Natural killer cell treated with Interleukin-12 subunit alpha and Interleukin-12 subunit beta and Interleukin-15 and Interleukin-18, amount 100 ng/mL, for 72 hours (primary cell): ENCODE data around the gene ENTHD1. TPM values are rescaled to one million over a fixed set of nuclear protein-coding genes. Genes with fewer than 3 reads are reported as not detected.
A peak's percentile ranks its signal among the peaks of the same experiment; 100 is the strongest.
"Not testable (repeated sequence)": the region's sequence is repeated elsewhere in the genome, so short reads cannot be mapped to it uniquely, and the experiment has no call there.

ENCODE experiments used
- ATAC-seq, 2 donors: fragments of 150-1000 bp; cut with Tn5 transposase in 1 of 2; sonication (Bioruptor Pico), chemical (Tn5 transposase) in 1 of 2; 2 replicates each; pipeline ENCODE4 v1.10.0; 2021
- DNase-seq: peaks from one replicate; pipeline ENCODE4 v3.0.0; 2022; ENCODE audit warnings: low spot score
- H3K27ac Mint-ChIP-seq, 2 donors: 1 replicate in 1 of 2; 2 replicates in 1 of 2; pipeline ENCODE4 v1.8.0; 2022; ENCODE audit warnings: mixed read lengths in 2 of 2, mild to moderate bottlenecking in 1 of 2, moderate library complexity in 1 of 2
- H3K27me3 Mint-ChIP-seq, 2 donors: 1 replicate in 1 of 2; 2 replicates in 1 of 2; pipeline ENCODE4 v1.8.0; 2022; ENCODE audit warnings: mixed read lengths in 2 of 2
- H3K36me3 Mint-ChIP-seq: one replicate; pipeline ENCODE4 v1.8.0; 2022; ENCODE audit warnings: mixed read lengths
- H3K4me1 Mint-ChIP-seq, 2 donors: 1 replicate in 1 of 2; 2 replicates in 1 of 2; pipeline ENCODE4 v1.8.0; 2022; ENCODE audit warnings: low read depth in 2 of 2, mixed read lengths in 2 of 2, mild to moderate bottlenecking in 1 of 2
- H3K4me3 Mint-ChIP-seq: one replicate; pipeline ENCODE4 v1.8.0; 2022; ENCODE audit warnings: mixed read lengths
- H3K9me3 Mint-ChIP-seq: 2 replicates; pipeline ENCODE4 v1.8.0; 2022; ENCODE audit warnings: mixed read lengths
- total RNA-seq, 2 donors: library from RNA; stranded (reverse); gene quantifications; one replicate each; pipeline ENCODE4 v1.2.3, GENCODE V29; 2022

ENTHD1 gene
- total RNA-seq, 2 donors from 2014 or later = not detected

- ATAC-seq = peak; percentile 61 to 70
- H3K36me3 Mint-ChIP-seq, H3K4me1 Mint-ChIP-seq, H3K9me3 Mint-ChIP-seq, H3K27ac Mint-ChIP-seq, H3K27me3 Mint-ChIP-seq, H3K4me3 Mint-ChIP-seq, DNase-seq: not testable (repeated sequence)
Observed at GRCh38 chr22:39875176-39875885, 18.2 kb downstream of the ENTHD1 start.

- H3K9me3 Mint-ChIP-seq = no peaks in the 10 kb centered on the region
- DNase-seq (no peak), ATAC-seq (no peak)
- no peaks in the 10 kb centered on the region for H3K36me3 Mint-ChIP-seq
- peaks cover 0 to 5% of the 10 kb centered on the region in 2 donors for H3K27me3 Mint-ChIP-seq
- H3K27ac Mint-ChIP-seq = no peak overlapping the region
- H3K4me3 Mint-ChIP-seq = no peak overlapping the region
- H3K4me1 Mint-ChIP-seq = peaks cover under 1 to 6% of the 10 kb centered on the region in 2 donors
Observed at GRCh38 chr22:39873965-39874364, 19.6 kb downstream of the ENTHD1 start.

GRCh38 chr22:39872548-39872947 lies 21.0 kb downstream of the ENTHD1 start:
- Mint-ChIP-seq H3K4me1 (peaks cover 8 to 18% of the 10 kb centered on the region in 2 donors), H3K9me3 (no peaks in the 10 kb centered on the region), H3K27me3 (no peaks in the 10 kb centered on the region), H3K36me3 (no peaks in the 10 kb centered on the region), H3K27ac (no peak overlapping the region), H3K4me3 (no peak overlapping the region)
- DNase-seq (no peak), ATAC-seq (no peak)

- Mint-ChIP-seq H3K9me3 (no peaks in the 10 kb centered on the region), H3K27me3 (no peaks in the 10 kb centered on the region)
Observed at GRCh38 chr22:39871008-39871798, 22.4 kb downstream of the ENTHD1 start.

GRCh38 chr22:39869797-39870196 lies 23.8 kb downstream of the ENTHD1 start:
- not testable (repeated sequence) for H3K4me3 Mint-ChIP-seq, DNase-seq, H3K36me3 Mint-ChIP-seq, ATAC-seq, H3K9me3 Mint-ChIP-seq, H3K27ac Mint-ChIP-seq, H3K27me3 Mint-ChIP-seq
- peaks cover 13 to 26% of the 10 kb centered on the region in 2 donors for H3K4me1 Mint-ChIP-seq

More at GRCh38 chr22:39871008-39871798, 22.4 kb downstream of the ENTHD1 start:
- ATAC-seq (no peak), DNase-seq (no peak)
- H3K4me1 Mint-ChIP-seq = peaks cover 8 to 19% of the 10 kb centered on the region in 2 donors
- H3K4me3 Mint-ChIP-seq = no peak overlapping the region
- H3K36me3 Mint-ChIP-seq = no peaks in the 10 kb centered on the region
- peak overlapping the region in 1 of 2 donors; percentile 13 for H3K27ac Mint-ChIP-seq

- H3K36me3 Mint-ChIP-seq = no peaks in the 10 kb centered on the region
- H3K9me3 Mint-ChIP-seq = no peaks in the 10 kb centered on the region
- peak overlapping the region in 1 of 2 donors; percentile 9 for H3K27ac Mint-ChIP-seq
- H3K4me1 Mint-ChIP-seq = peaks cover 13 to 25% of the 10 kb centered on the region in 2 donors
- no peak for DNase-seq
- H3K4me3 Mint-ChIP-seq = no peak overlapping the region
- no peaks in the 10 kb centered on the region for H3K27me3 Mint-ChIP-seq
- no peak for ATAC-seq
Observed at GRCh38 chr22:39868741-39869140, 24.8 kb downstream of the ENTHD1 start.

- H3K27me3 Mint-ChIP-seq = peaks cover 5 to 9% of the 10 kb centered on the region in 2 donors
- peaks cover under 1 to 15% of the 10 kb centered on the region in 2 donors for H3K4me1 Mint-ChIP-seq
- no peaks in the 10 kb centered on the region for H3K9me3 Mint-ChIP-seq
- H3K27ac Mint-ChIP-seq = no peak overlapping the region
- DNase-seq (no peak), ATAC-seq (peak in 1 of 2 donors; percentile 20)
- H3K36me3 Mint-ChIP-seq = no peaks in the 10 kb centered on the region
- no peak overlapping the region for H3K4me3 Mint-ChIP-seq
Observed at GRCh38 chr22:39859903-39860588, 33.5 kb downstream of the ENTHD1 start.

- DNase-seq = no peak
- Mint-ChIP-seq H3K4me1 (peaks cover 0 to 15% of the 10 kb centered on the region in 2 donors), H3K27ac (no peak overlapping the region), H3K36me3 (no peaks in the 10 kb centered on the region), H3K4me3 (no peak overlapping the region), H3K9me3 (no peaks in the 10 kb centered on the region), H3K27me3 (peaks cover 8% of the 10 kb centered on the region in 2 donors)
- no peak for ATAC-seq
Observed at GRCh38 chr22:39856588-39856987, 37.0 kb downstream of the ENTHD1 start.

GRCh38 chr22:39852799-39853198 lies 40.8 kb downstream of the ENTHD1 start:
- Mint-ChIP-seq H3K4me3 (no peak overlapping the region), H3K9me3 (no peaks in the 10 kb centered on the region), H3K36me3 (no peaks in the 10 kb centered on the region), H3K4me1 (no peaks in the 10 kb centered on the region), H3K27ac (no peak overlapping the region), H3K27me3 (peaks cover 13 to 15% of the 10 kb centered on the region in 2 donors)
- no peak for ATAC-seq
- DNase-seq = no peak

- ATAC-seq (no peak), DNase-seq (no peak)
- no peak overlapping the region for H3K27ac Mint-ChIP-seq
- H3K4me1 Mint-ChIP-seq = no peaks in the 10 kb centered on the region
- H3K36me3 Mint-ChIP-seq = no peaks in the 10 kb centered on the region
- H3K4me3 Mint-ChIP-seq = no peak overlapping the region
- no peaks in the 10 kb centered on the region for H3K9me3 Mint-ChIP-seq
- H3K27me3 Mint-ChIP-seq = peaks cover 13 to 15% of the 10 kb centered on the region in 2 donors
Observed at GRCh38 chr22:39851606-39852315, 41.8 kb downstream of the ENTHD1 start.

GRCh38 chr22:39847477-39847876 lies 46.1 kb downstream of the ENTHD1 start:
- no peaks in the 10 kb centered on the region for H3K36me3 Mint-ChIP-seq

GRCh38 chr22:39846539-39846938 lies 47.0 kb downstream of the ENTHD1 start:
- H3K4me3 Mint-ChIP-seq, H3K9me3 Mint-ChIP-seq, H3K36me3 Mint-ChIP-seq, H3K4me1 Mint-ChIP-seq, H3K27ac Mint-ChIP-seq, ATAC-seq, DNase-seq: not testable (repeated sequence)
- H3K27me3 Mint-ChIP-seq = peaks cover 15 to 18% of the 10 kb centered on the region in 2 donors

More at GRCh38 chr22:39847477-39847876, 46.1 kb downstream of the ENTHD1 start:
- peaks cover 17 to 18% of the 10 kb centered on the region in 2 donors for H3K27me3 Mint-ChIP-seq
- no peak overlapping the region for H3K4me3 Mint-ChIP-seq
- no peak for DNase-seq
- no peaks in the 10 kb centered on the region for H3K4me1 Mint-ChIP-seq
- no peak for ATAC-seq
- H3K9me3 Mint-ChIP-seq = no peaks in the 10 kb centered on the region
- H3K27ac Mint-ChIP-seq = no peak overlapping the region

- ATAC-seq = no peak
- Mint-ChIP-seq H3K27me3 (peaks cover 5 to 8% of the 10 kb centered on the region in 2 donors), H3K27ac (no peak overlapping the region), H3K36me3 (no peaks in the 10 kb centered on the region), H3K4me3 (no peak overlapping the region), H3K4me1 (no peaks in the 10 kb centered on the region), H3K9me3 (no peaks in the 10 kb centered on the region)
- no peak for DNase-seq
Observed at GRCh38 chr22:39845529-39845928, 48.0 kb downstream of the ENTHD1 start.
